ENCODE results near the gene EPHA8. TPM values are rescaled to one million over a fixed set of nuclear protein-coding genes. Genes with fewer than 3 reads are reported as not detected.

Gene EPHA8
- total and polyA plus RNA-seq, 7 donors = 0.01 to 0.03 TPM; not detected in 5

- peaks cover 0 to 49% (median 7%) of the 10 kb centered on the region in 3 donors for H3K27me3 ChIP-seq (ENCODE audit: insufficient read depth in 3 of 3, low read length in 2 of 3)
These were observed 31.8 kb downstream of the EPHA8 start for GRCh38 chr1:22595108-22595507.

GRCh38 chr1:22597301-22597965, 34.1 kb downstream of the EPHA8 start:
- no peaks in the 10 kb centered on the region for H3K9me3 ChIP-seq
- DNase-seq = peak in 1 of 2 donors; percentile 38
- intact Hi-C loops (cut with DNase I) = no loop called here
- no peaks in the 10 kb centered on the region for H3K36me3 ChIP-seq (ENCODE audit: insufficient read depth in 1 of 2, low read depth in 1 of 2)
- no peak overlapping the region for H3K27ac ChIP-seq
- no peak for ATAC-seq
- WGBS, 3 donors = 71 to 76% (median 73%) methylated on average over 19 to 30 of the region's 30 CpGs
- H3K4me3 ChIP-seq = no peak overlapping the region
- no peak for TF ChIP-seq CTCF (IDR thresholded peaks at IDR 0.05)
- H3K4me1 ChIP-seq = no peaks in the 10 kb centered on the region
- H3K27me3 ChIP-seq (ENCODE audit: insufficient read depth in 3 of 3, low read length in 2 of 3) = peaks cover 0 to 60% (median 8%) of the 10 kb centered on the region in 3 donors

More at GRCh38 chr1:22595108-22595507, 31.8 kb downstream of the EPHA8 start:
- DNase-seq = peak in 1 of 2 donors; percentile 41
- H3K4me1 ChIP-seq = no peaks in the 10 kb centered on the region
- TF ChIP-seq CTCF (IDR thresholded peaks at IDR 0.05) = no peak
- H3K9me3 ChIP-seq = no peaks in the 10 kb centered on the region
- no peaks in the 10 kb centered on the region for H3K36me3 ChIP-seq (ENCODE audit: insufficient read depth in 1 of 2, low read depth in 1 of 2)
- H3K4me3 ChIP-seq = no peak overlapping the region
- WGBS, 3 donors = 64 to 79% (median 67%) methylated on average over 7 of the region's 7 CpGs
- no peak overlapping the region for H3K27ac ChIP-seq
- intact Hi-C loops (cut with DNase I) = no loop called here
- no peak for ATAC-seq

- H3K27me3 ChIP-seq (ENCODE audit: insufficient read depth in 3 of 3, low read length in 2 of 3) = peaks cover 0 to 65% (median 7%) of the 10 kb centered on the region in 3 donors
These were observed 34.7 kb downstream of the EPHA8 start for GRCh38 chr1:22597996-22598395.

GRCh38 chr1:22598736-22599135, 35.4 kb downstream of the EPHA8 start:
- WGBS, 3 donors = 68 to 79% (median 70%) methylated on average over 24 of the region's 24 CpGs
- intact Hi-C loops (cut with DNase I) = no loop called here
- no peak for ATAC-seq
- DNase-seq = peak in 1 of 2 donors; percentile 44
- Histone ChIP-seq H3K36me3 (ENCODE audit: insufficient read depth in 1 of 2, low read depth in 1 of 2) (no peaks in the 10 kb centered on the region), H3K27me3 (ENCODE audit: insufficient read depth in 3 of 3, low read length in 2 of 3) (peaks cover 0 to 66% (median 7%) of the 10 kb centered on the region in 3 donors), H3K4me1 (no peaks in the 10 kb centered on the region), H3K27ac (no peak overlapping the region), H3K9me3 (no peaks in the 10 kb centered on the region), H3K4me3 (no peak overlapping the region)
- TF ChIP-seq CTCF (IDR thresholded peaks at IDR 0.05) = no peak

More at GRCh38 chr1:22597996-22598395, 34.7 kb downstream of the EPHA8 start:
- Histone ChIP-seq H3K4me3 (no peak overlapping the region), H3K9me3 (no peaks in the 10 kb centered on the region), H3K27ac (no peak overlapping the region), H3K4me1 (no peaks in the 10 kb centered on the region), H3K36me3 (ENCODE audit: insufficient read depth in 1 of 2, low read depth in 1 of 2) (no peaks in the 10 kb centered on the region)
- intact Hi-C loops (cut with DNase I) = no loop called here
- no peak for TF ChIP-seq CTCF (IDR thresholded peaks at IDR 0.05)
- no peak for ATAC-seq
- WGBS, 3 donors = 72 to 86% (median 73%) methylated on average over 8 of the region's 8 CpGs
- DNase-seq = peak in 1 of 2 donors; percentile 20

All from psoas muscle (tissue), 8 donors.